Stimulated activated CD4-positive, alpha-beta T cell treated with anti-CD3 and anti-CD28 coated beads, Interleukin-2, amount 100 ng/mL, for 4 hours (primary cell): ENCODE measurements around the gene GRIN1.

ENCODE experiments used
- DNase-seq: peaks from one replicate; pipeline ENCODE4 v3.0.0-alpha.2; 2020; ENCODE audit warnings: low read depth

Gene GRIN1

GRCh38 chr9:137216188-137216965 is 77.4 kb downstream of the GRIN1 start:
- DNase-seq, result no peak

- DNase-seq, result no peak
Observed at GRCh38 chr9:137217276-137218211, 78.6 kb downstream of the GRIN1 start.

GRCh38 chr9:137218212-137218753 is 79.3 kb downstream of the GRIN1 start:
- no peak for DNase-seq
